ENCODE data around the gene BRMS1. TPM values are rescaled to one million over a fixed set of nuclear protein-coding genes. Genes with fewer than 3 reads are reported as not detected.

BRMS1 gene
- total RNA-seq, 1 donor from 2014 or later: 72.0 TPM

GRCh38 chr11:66338276-66339161 is 6.4 kb downstream of the BRMS1 start:
- H3K4me3 ChIP-seq (ENCODE audit: low read depth, low read length): no peak overlapping the region
- no peak for DNase-seq (ENCODE audit: low read depth)
- no peak for TF ChIP-seq CTCF (conservative IDR thresholded peaks at IDR 0.05; ENCODE audit: low read depth, low read length)

GRCh38 chr11:66337103-66337899 is 7.6 kb downstream of the BRMS1 start:
- no peak overlapping the region for H3K4me3 ChIP-seq (ENCODE audit: low read depth, low read length)
- no peak for DNase-seq (ENCODE audit: low read depth)

GRCh38 chr11:66336234-66337102 is 8.4 kb downstream of the BRMS1 start, which contains the start of gene RIN1:
Gene RIN1 (minus strand): TSS chr11:66336434. CDS start chr11:66336402, 32 bp downstream.
- TF ChIP-seq CTCF (conservative IDR thresholded peaks at IDR 0.05; ENCODE audit: low read depth, low read length): peak; percentile 48
- peak; percentile 66 for DNase-seq (ENCODE audit: low read depth)
- peak within 1 kb of the TSS; percentile 96 for H3K4me3 ChIP-seq (ENCODE audit: low read depth, low read length)

More at GRCh38 chr11:66337103-66337899, 7.6 kb downstream of the BRMS1 start:
- no peak for TF ChIP-seq CTCF (conservative IDR thresholded peaks at IDR 0.05; ENCODE audit: low read depth, low read length)

GRCh38 chr11:66335531-66336233 is 9.2 kb downstream of the BRMS1 start:
- no peak for DNase-seq (ENCODE audit: low read depth)
- no peak for TF ChIP-seq CTCF (conservative IDR thresholded peaks at IDR 0.05; ENCODE audit: low read depth, low read length)
- H3K4me3 ChIP-seq (ENCODE audit: low read depth, low read length): peak overlapping the region; percentile 96

- peak overlapping the region; percentile 96 for H3K4me3 ChIP-seq (ENCODE audit: low read depth, low read length)
- no peak for TF ChIP-seq CTCF (conservative IDR thresholded peaks at IDR 0.05; ENCODE audit: low read depth, low read length)
- no peak for DNase-seq (ENCODE audit: low read depth)
These were observed 10.1 kb downstream of the BRMS1 start for GRCh38 chr11:66334605-66335442.
